ENCODE results near the gene ABL1.
A peak's percentile ranks its signal among the peaks of the same experiment; 100 is the strongest.

Gene ABL1

GRCh38 chr9:130829762-130830161 lies 5.3 kb upstream of the ABL1 start:
- in situ Hi-C loops (cut with MboI; ENCODE audit: low pct_unique_long_range_greater_than_20kb, low sequenced_read_pairs, unreplicated experiment) = no loop called here
- no peak for TF ChIP-seq CTCF (IDR thresholded peaks at IDR 0.05; ENCODE audit: extremely low read depth, insufficient read depth, missing control alignments)
- DNase-seq (ENCODE audit: low spot score) = no peak

GRCh38 chr9:130830231-130830760 lies 4.8 kb upstream of the ABL1 start:
- in situ Hi-C loops (cut with MboI; ENCODE audit: low pct_unique_long_range_greater_than_20kb, low sequenced_read_pairs, unreplicated experiment) = no loop called here
- no peak for TF ChIP-seq CTCF (IDR thresholded peaks at IDR 0.05; ENCODE audit: extremely low read depth, insufficient read depth, missing control alignments)
- DNase-seq (ENCODE audit: low spot score) = no peak

GRCh38 chr9:130831077-130831476 lies 4.0 kb upstream of the ABL1 start:
- no peak for DNase-seq (ENCODE audit: low spot score)
- TF ChIP-seq CTCF (IDR thresholded peaks at IDR 0.05; ENCODE audit: extremely low read depth, insufficient read depth, missing control alignments) = no peak
- in situ Hi-C loops (cut with MboI; ENCODE audit: low pct_unique_long_range_greater_than_20kb, low sequenced_read_pairs, unreplicated experiment) = no loop called here

- DNase-seq (ENCODE audit: low spot score) = no peak
- no peak for TF ChIP-seq CTCF (IDR thresholded peaks at IDR 0.05; ENCODE audit: extremely low read depth, insufficient read depth, missing control alignments)
- in situ Hi-C loops (cut with MboI; ENCODE audit: low pct_unique_long_range_greater_than_20kb, low sequenced_read_pairs, unreplicated experiment) = no loop called here
Observed at GRCh38 chr9:130833031-130833990, 1.7 kb upstream of the ABL1 start.

- peak; percentile 11 for TF ChIP-seq CTCF (IDR thresholded peaks at IDR 0.05; ENCODE audit: extremely low read depth, insufficient read depth, missing control alignments)
- in situ Hi-C loops (cut with MboI; ENCODE audit: low pct_unique_long_range_greater_than_20kb, low sequenced_read_pairs, unreplicated experiment) = no loop called here
- peak; percentile 69 for DNase-seq (ENCODE audit: low spot score)
Observed at GRCh38 chr9:130835441-130836298, 616 bp downstream of the ABL1 start.

- no peak for DNase-seq (ENCODE audit: low spot score)
- TF ChIP-seq CTCF (IDR thresholded peaks at IDR 0.05; ENCODE audit: extremely low read depth, insufficient read depth, missing control alignments) = no peak
- in situ Hi-C loops (cut with MboI; ENCODE audit: low pct_unique_long_range_greater_than_20kb, low sequenced_read_pairs, unreplicated experiment) = no loop called here
Observed at GRCh38 chr9:130837002-130837511, 2.0 kb downstream of the ABL1 start.

Data from GM13977 (cell line).